Endometrial microvascular endothelial cells (primary cell): ENCODE data around the gene COL23A1. TPM values are rescaled to one million over a fixed set of nuclear protein-coding genes. Genes with fewer than 3 reads are reported as not detected.
"Not testable (repeated sequence)": the region's sequence is repeated elsewhere in the genome, so short reads cannot be mapped to it uniquely, and the experiment has no call there.

Experiments
- in situ Hi-C: cut with HindIII; loops from 2 replicates; pipeline ENCODE4 v1.10.0; 2017; ENCODE audit warnings: low sequenced_read_pairs, low pct_unique_long_range_greater_than_20kb; ENCODE audit errors: inconsistent ontology term
- total RNA-seq: library from RNA; depleted of rRNA; stranded (reverse); fragments of >200 nt; gene quantifications from one replicate; pipeline ENCODE4 v1.2.3, GENCODE V29; 2015; ENCODE audit errors: inconsistent ontology term

The COL23A1 gene
- total RNA-seq, 1 donor from 2014 or later = not detected

- in situ Hi-C loops = no loop called here
These were observed 348.4 kb downstream of the COL23A1 start for GRCh38 chr5:178241688-178242231.

- in situ Hi-C loops = no loop called here
These were observed 348.9 kb downstream of the COL23A1 start for GRCh38 chr5:178241231-178241663.

GRCh38 chr5:178240766-178241165 lies 349.4 kb downstream of the COL23A1 start:
- in situ Hi-C loops = no loop called here

GRCh38 chr5:178240341-178240741 lies 349.9 kb downstream of the COL23A1 start:
- in situ Hi-C loops = no loop called here

- in situ Hi-C loops = not testable (repeated sequence)
These were observed 350.4 kb downstream of the COL23A1 start for GRCh38 chr5:178239626-178240301.

GRCh38 chr5:178238711-178239592 lies 351.2 kb downstream of the COL23A1 start:
- in situ Hi-C loops = no loop called here

- in situ Hi-C loops = no loop called here
These were observed 351.9 kb downstream of the COL23A1 start for GRCh38 chr5:178238313-178238635.

GRCh38 chr5:178237431-178238312 lies 352.5 kb downstream of the COL23A1 start:
- in situ Hi-C loops = no loop called here

- in situ Hi-C loops = no loop called here
These were observed 353.5 kb downstream of the COL23A1 start for GRCh38 chr5:178236679-178237078.

- in situ Hi-C loops = no loop called here
These were observed 354.1 kb downstream of the COL23A1 start for GRCh38 chr5:178236126-178236525.

GRCh38 chr5:178235588-178235974 lies 354.6 kb downstream of the COL23A1 start:
- in situ Hi-C loops = no loop called here

GRCh38 chr5:178234750-178235587 lies 355.2 kb downstream of the COL23A1 start:
- in situ Hi-C loops = no loop called here

- in situ Hi-C loops = no loop called here
These were observed 356.0 kb downstream of the COL23A1 start for GRCh38 chr5:178234121-178234749.

GRCh38 chr5:178232920-178233429 lies 357.2 kb downstream of the COL23A1 start:
- in situ Hi-C loops = no loop called here

GRCh38 chr5:178232124-178232919 lies 357.9 kb downstream of the COL23A1 start, which contains the start of gene PHYKPL:
TSS of gene PHYKPL (minus strand) at chr5:178232802. CDS start at chr5:178232550, 252 bp downstream.
- in situ Hi-C loops = no loop called here

- in situ Hi-C loops = no loop called here
These were observed 358.6 kb downstream of the COL23A1 start for GRCh38 chr5:178231539-178232123.
